WTC11 (cell line): ENCODE results near the gene QSOX2. TPM values are rescaled to one million over a fixed set of nuclear protein-coding genes. Genes with fewer than 3 reads are reported as not detected.

Source experiments
- ATAC-seq: fragments of 200-7000 bp; cut with Tn5 transposase; 2 replicates; pipeline ENCODE4 v1.10.0; 2021; ENCODE audit warnings: mild to moderate bottlenecking, moderate library complexity
- CTCF ChIA-PET: fragments of 300-600 bp; sonication (Branson Sonifier 250); formaldehyde crosslinking; loops from one replicate; lab custom pipeline; 2021; ENCODE audit warnings: antibody characterized with exemption; lab: Charles Lee
- POLR2A ChIA-PET: fragments of 350-600 bp; sonication (Branson Sonifier 250); formaldehyde crosslinking; loops from one replicate; lab custom pipeline; 2021; ENCODE audit warnings: antibody characterized with exemption; lab: Charles Lee
- DNase-seq: peaks from one replicate; pipeline ENCODE4 v3.0.0; 2021; ENCODE audit warnings: low spot score
- H3K27ac Mint-ChIP-seq: 2 replicates; pipeline ENCODE4 v1.8.0; 2021; ENCODE audit warnings: mixed read lengths
- H3K27me3 Mint-ChIP-seq: 2 replicates; pipeline ENCODE4 v1.8.0; 2021; ENCODE audit warnings: low read depth, mild to moderate bottlenecking, moderate library complexity, mixed read lengths
- H3K36me3 Mint-ChIP-seq: 2 replicates; pipeline ENCODE4 v1.8.0; 2021; ENCODE audit warnings: mixed read lengths
- H3K4me1 Mint-ChIP-seq: 2 replicates; pipeline ENCODE4 v1.8.0; 2022; ENCODE audit warnings: mixed read lengths
- H3K4me3 Mint-ChIP-seq: 2 replicates; pipeline ENCODE4 v1.8.0; 2021; ENCODE audit warnings: mild to moderate bottlenecking, moderate library complexity, mixed read lengths
- H3K9me3 Mint-ChIP-seq: 2 replicates; pipeline ENCODE4 v1.8.0; 2021; ENCODE audit warnings: mixed read lengths
- ATF1 ChIP-seq: sonication (generic); formaldehyde crosslinking; IDR thresholded peaks from 2 replicates; pipeline ENCODE4 v1.8.1; 2023; ENCODE audit warnings: mild to moderate bottlenecking, moderate library complexity, missing genetic modification reagents
- ATF3 ChIP-seq: sonication (generic); formaldehyde crosslinking; conservative IDR thresholded peaks from 2 replicates; pipeline ENCODE4 v1.8.1; 2022; ENCODE audit warnings: mild to moderate bottlenecking, missing genetic modification reagents
- CTCF ChIP-seq: fragments of 200-600 bp; IDR thresholded peaks from 2 replicates; pipeline ENCODE4 v1.8.0; 2022; ENCODE audit warnings: antibody characterized with exemption
- E2F1 ChIP-seq: sonication (generic); formaldehyde crosslinking; IDR thresholded peaks from 2 replicates; pipeline ENCODE4 v1.8.0; 2022; ENCODE audit warnings: mild to moderate bottlenecking, missing genetic modification reagents
- E2F4 ChIP-seq: sonication (generic); formaldehyde crosslinking; IDR thresholded peaks from 2 replicates; pipeline ENCODE4 v1.8.1; 2022; ENCODE audit warnings: low read depth, mild to moderate bottlenecking, moderate library complexity, missing genetic modification reagents, borderline replicate concordance
- ETV6 ChIP-seq: sonication (generic); formaldehyde crosslinking; IDR thresholded peaks from 2 replicates; pipeline ENCODE4 v1.8.1; 2022; ENCODE audit warnings: mild to moderate bottlenecking, missing genetic modification reagents
- FOXP1 ChIP-seq: sonication (generic); formaldehyde crosslinking; IDR thresholded peaks from 2 replicates; pipeline ENCODE4 v1.8.0; 2022; ENCODE audit warnings: missing genetic modification reagents, mild to moderate bottlenecking, moderate library complexity, borderline replicate concordance
- GABPB1 ChIP-seq: sonication (generic); formaldehyde crosslinking; IDR thresholded peaks from 2 replicates; pipeline ENCODE4 v1.8.1; 2023; ENCODE audit warnings: mild to moderate bottlenecking, missing genetic modification reagents
- IRF1 ChIP-seq: sonication (generic); formaldehyde crosslinking; IDR thresholded peaks from 2 replicates; pipeline ENCODE4 v1.8.0; 2023; ENCODE audit warnings: missing genetic modification reagents
- PRDM15 ChIP-seq: sonication (generic); formaldehyde crosslinking; IDR thresholded peaks from 2 replicates; pipeline ENCODE4 v1.8.0; 2022; ENCODE audit warnings: missing genetic modification reagents
- PREB ChIP-seq: sonication (generic); formaldehyde crosslinking; IDR thresholded peaks from 2 replicates; pipeline ENCODE4 v1.8.1; 2022; ENCODE audit warnings: mild to moderate bottlenecking, missing genetic modification reagents, moderate library complexity, borderline replicate concordance
- SMAD3 ChIP-seq: sonication (generic); formaldehyde crosslinking; IDR thresholded peaks from 2 replicates; pipeline ENCODE4 v1.8.0; 2022; ENCODE audit warnings: missing genetic modification reagents, mild to moderate bottlenecking, borderline replicate concordance
- SOX15 ChIP-seq: fragments of 250-450 bp; sonication (Bioruptor Pico); IDR thresholded peaks from 2 replicates; pipeline ENCODE4 v1.9.0; 2021; ENCODE audit warnings: mild to moderate bottlenecking
- SP1 ChIP-seq: sonication (generic); formaldehyde crosslinking; conservative IDR thresholded peaks from 2 replicates; pipeline ENCODE4 v1.8.1; 2022; ENCODE audit warnings: missing genetic modification reagents
- ZNF121 ChIP-seq: sonication (generic); formaldehyde crosslinking; IDR thresholded peaks from 2 replicates; pipeline ENCODE4 v1.8.0; 2023; ENCODE audit warnings: missing genetic modification reagents
- ZNF263 ChIP-seq: sonication (generic); formaldehyde crosslinking; IDR thresholded peaks from 2 replicates; pipeline ENCODE4 v1.8.1; 2022; ENCODE audit warnings: low read depth, mild to moderate bottlenecking, moderate library complexity, missing genetic modification reagents
- ZNF317 ChIP-seq: sonication (generic); formaldehyde crosslinking; IDR thresholded peaks from 2 replicates; pipeline ENCODE4 v1.8.1; 2023; ENCODE audit warnings: low read depth, mild to moderate bottlenecking, moderate library complexity, missing genetic modification reagents, borderline replicate concordance
- ZNF423 ChIP-seq: fragments of 250-450 bp; sonication (Bioruptor Pico); IDR thresholded peaks from 2 replicates; pipeline ENCODE4 v2.1.2; 2022; ENCODE audit warnings: mild to moderate bottlenecking, moderate library complexity
- ZNF425 ChIP-seq: fragments of 250-450 bp; sonication (Bioruptor Pico); conservative IDR thresholded peaks from 2 replicates; pipeline ENCODE4 v1.9.0; 2021; ENCODE audit warnings: mild to moderate bottlenecking
- total RNA-seq: library from RNA; stranded (reverse); gene quantifications from 3 replicates; pipeline ENCODE4 v1.2.3, GENCODE V29; 2021

QSOX2 gene
- total RNA-seq, 1 experiment from 2014 or later = 33.2 TPM

- Mint-ChIP-seq H3K27ac (peak overlapping the region; percentile 99), H3K4me3 (peak overlapping the region; percentile 52), H3K36me3 (no peaks in the 10 kb centered on the region), H3K9me3 (no peaks in the 10 kb centered on the region), H3K4me1 (peaks cover 27% of the 10 kb centered on the region), H3K27me3 (peaks cover 3% of the 10 kb centered on the region; the same call in 1 of the 2 replicates)
- DNase-seq = peak; percentile 67
- POLR2A ChIA-PET = interaction anchor here (1.2 to 1.7 kb wide), 3 partner anchors 16 to 100 kb away, joined by 3 to 5 read pairs (median 4); no protein-coding TSS in a partner anchor
- CTCF ChIA-PET = interaction anchor here (0.6 to 4.5 kb wide), 49 partner anchors 8 to 481 kb away, joined by 3 to 35 read pairs (median 5); partner anchors contain the start of genes LHX3 and UBAC1
- peak; percentile 83 for ATAC-seq
- TF ChIP-seq PREB (CRISPR knock-in tag) (no peak), SMAD3 (CRISPR knock-in tag) (no peak), ATF3 (CRISPR knock-in tag) (no peak), SOX15 (no peak), ATF1 (CRISPR knock-in tag) (no peak), ZNF423 (peak; percentile 86), IRF1 (CRISPR knock-in tag) (no peak), ZNF425 (CRISPR knock-in tag) (no peak), FOXP1 (CRISPR knock-in tag) (0 out of 2 replicates have a peak, but pooled peaks have one; percentile 30), E2F4 (CRISPR knock-in tag) (no peak), CTCF (no peak), E2F1 (CRISPR knock-in tag) (no peak), PRDM15 (CRISPR knock-in tag) (no peak), ZNF317 (no peak), SP1 (CRISPR knock-in tag) (no peak; the same call in 1 of the 2 replicates), ZNF121 (CRISPR knock-in tag) (no peak), ETV6 (peak; percentile 70; the same call in 1 of the 2 replicates), GABPB1 (CRISPR knock-in tag) (no peak), ZNF263 (CRISPR knock-in tag) (no peak)
Observed at GRCh38 chr9:136171009-136171800, 74.4 kb downstream of the QSOX2 start.
